GM12865 (cell line): Measurements from ENCODE around the gene FOXE1.

Experiments used
- DNase-seq: peaks from one replicate; pipeline ENCODE4 v3.0.0; 2010; ENCODE audit warnings: low read depth
- H3K4me3 ChIP-seq: 2 replicates; pipeline ENCODE4 v1.5.1; 2011; ENCODE audit warnings: mild to moderate bottlenecking, low read depth, low read length, control low read depth
- CTCF ChIP-seq: IDR thresholded peaks from 2 replicates; pipeline ENCODE4 v1.5.1; 2011; ENCODE audit warnings: low read length, control low read depth, low read depth, inconsistent platforms; ENCODE audit not compliant: insufficient read depth; ENCODE audit errors: missing control alignments

Gene FOXE1

DNA sequence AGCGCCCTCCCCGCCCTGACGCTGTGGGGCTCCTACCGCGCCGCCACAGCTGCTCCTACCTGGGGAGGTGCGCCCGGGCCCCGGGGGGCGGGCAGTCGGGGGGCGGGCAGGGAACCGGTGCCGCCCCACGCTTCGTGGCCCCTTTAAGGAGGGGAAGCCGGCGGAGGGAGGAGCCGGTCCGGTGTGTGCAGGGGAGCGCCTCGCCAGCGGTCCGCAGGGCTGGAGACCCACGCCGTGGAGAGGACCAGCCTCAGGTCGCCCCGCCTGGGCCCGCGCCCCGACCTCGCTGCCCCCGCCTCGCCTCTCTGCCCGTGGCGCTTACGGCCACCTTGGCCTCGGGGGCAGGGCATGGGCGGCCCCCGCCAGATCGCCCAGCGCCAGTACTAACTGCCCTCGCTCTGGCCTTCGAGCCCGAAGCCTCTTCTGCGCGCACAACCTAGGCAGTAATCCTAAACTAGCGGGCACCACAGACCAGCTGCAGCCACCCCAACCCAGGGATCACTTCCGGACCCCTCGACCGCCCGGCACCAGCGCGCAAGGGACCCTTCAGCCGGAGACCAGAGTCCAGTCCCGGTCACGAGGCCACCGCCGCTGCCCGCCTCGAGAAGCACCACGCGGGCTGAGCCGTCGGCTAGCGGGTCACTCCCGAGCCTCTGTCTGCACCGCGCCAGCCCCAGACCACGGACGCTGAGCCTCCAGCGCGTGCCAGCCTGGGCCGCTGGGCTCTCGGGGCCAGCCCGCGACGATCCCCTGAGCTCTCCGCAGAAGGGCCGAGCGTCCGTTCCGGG is at the start of gene FOXE1:
Gene FOXE1, plus strand, starts transcription at position 171 of the 788 bp plus-strand sequence. CDS start 689 bp downstream, outside the sequence.
- TF ChIP-seq CTCF = no peak
- DNase-seq = no peak

GRCh38 chr9:97804059-97804365 is 49.0 kb upstream of the FOXE1 start:
- no peak overlapping the region for H3K4me3 ChIP-seq
- no peak for DNase-seq
- TF ChIP-seq CTCF = no peak

More for the DNA sequence above, at the start of gene FOXE1:
- no peak within 1 kb of the TSS for H3K4me3 ChIP-seq

GRCh38 chr9:97806721-97807120 is 46.3 kb upstream of the FOXE1 start:
- H3K4me3 ChIP-seq = no peak overlapping the region
- no peak for DNase-seq
- no peak for TF ChIP-seq CTCF

- H3K4me3 ChIP-seq = no peak overlapping the region
- no peak for TF ChIP-seq CTCF
- DNase-seq = no peak
Observed at GRCh38 chr9:97807681-97808080, 45.3 kb upstream of the FOXE1 start.

DNA sequence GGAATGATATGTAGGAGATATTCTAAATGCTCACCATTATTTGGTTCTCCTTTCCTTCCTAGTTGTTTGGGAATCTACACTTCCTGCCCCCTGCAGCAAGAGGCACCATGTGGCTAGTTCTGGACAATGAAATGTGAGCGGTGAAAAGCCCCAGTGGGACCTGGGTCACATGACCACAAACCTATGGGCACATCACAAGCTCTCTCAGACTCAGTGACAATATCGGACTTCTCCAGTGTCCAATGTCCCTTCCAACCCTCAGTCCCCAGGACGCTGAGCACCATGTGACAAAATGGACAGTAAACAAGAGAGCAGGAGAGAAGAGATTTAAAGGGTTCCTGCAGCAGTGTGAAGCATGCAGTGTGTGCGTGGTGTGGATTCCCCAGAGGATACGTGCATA is 44.6 kb upstream of the FOXE1 start:
- DNase-seq = no peak
- TF ChIP-seq CTCF = no peak
- H3K4me3 ChIP-seq = no peak overlapping the region

- no peak overlapping the region for H3K4me3 ChIP-seq
- no peak for DNase-seq
- no peak for TF ChIP-seq CTCF
Observed at GRCh38 chr9:97808972-97809371, 44.1 kb upstream of the FOXE1 start.
